GM06990 (cell line): ENCODE measurements around the gene SMOC2.

ENCODE experiments used
- DNase-seq: peaks from one replicate; pipeline ENCODE4 v3.0.0-alpha.2; 2011; ENCODE audit not compliant: insufficient read length; ENCODE audit errors: extremely low read depth
- H3K27me3 ChIP-seq: replicated peaks from 2 replicates; pipeline ENCODE4 v1.6.0; 2011; ENCODE audit warnings: low read length; ENCODE audit not compliant: control insufficient read depth, insufficient read depth
- H3K36me3 ChIP-seq: 2 replicates; pipeline ENCODE4 v1.5.1; 2011; ENCODE audit warnings: low read length; ENCODE audit not compliant: control insufficient read depth, insufficient read depth
- H3K4me3 ChIP-seq: replicated peaks from 2 replicates; pipeline ENCODE4 v1.5.1; 2011; ENCODE audit warnings: low read depth, mild to moderate bottlenecking, control low read depth, low read length
- TF ChIP-seq, protein P1 (sequence below): IDR thresholded peaks from 2 replicates; pipeline ENCODE4 v1.5.1; 2011; ENCODE audit warnings: low read length, control low read depth, mild to moderate bottlenecking, inconsistent platforms; ENCODE audit not compliant: insufficient read depth, poor library complexity, severe bottlenecking

SMOC2 gene

GRCh38 chr6:168498161-168498843 lies 57.3 kb downstream of the SMOC2 start:
- H3K4me3 ChIP-seq: no peak overlapping the region
- no peaks in the 10 kb centered on the region for H3K36me3 ChIP-seq
- DNase-seq: no peak
- no peaks in the 10 kb centered on the region for H3K27me3 ChIP-seq
- TF ChIP-seq, protein P1, sequence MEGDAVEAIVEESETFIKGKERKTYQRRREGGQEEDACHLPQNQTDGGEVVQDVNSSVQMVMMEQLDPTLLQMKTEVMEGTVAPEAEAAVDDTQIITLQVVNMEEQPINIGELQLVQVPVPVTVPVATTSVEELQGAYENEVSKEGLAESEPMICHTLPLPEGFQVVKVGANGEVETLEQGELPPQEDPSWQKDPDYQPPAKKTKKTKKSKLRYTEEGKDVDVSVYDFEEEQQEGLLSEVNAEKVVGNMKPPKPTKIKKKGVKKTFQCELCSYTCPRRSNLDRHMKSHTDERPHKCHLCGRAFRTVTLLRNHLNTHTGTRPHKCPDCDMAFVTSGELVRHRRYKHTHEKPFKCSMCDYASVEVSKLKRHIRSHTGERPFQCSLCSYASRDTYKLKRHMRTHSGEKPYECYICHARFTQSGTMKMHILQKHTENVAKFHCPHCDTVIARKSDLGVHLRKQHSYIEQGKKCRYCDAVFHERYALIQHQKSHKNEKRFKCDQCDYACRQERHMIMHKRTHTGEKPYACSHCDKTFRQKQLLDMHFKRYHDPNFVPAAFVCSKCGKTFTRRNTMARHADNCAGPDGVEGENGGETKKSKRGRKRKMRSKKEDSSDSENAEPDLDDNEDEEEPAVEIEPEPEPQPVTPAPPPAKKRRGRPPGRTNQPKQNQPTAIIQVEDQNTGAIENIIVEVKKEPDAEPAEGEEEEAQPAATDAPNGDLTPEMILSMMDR: no peak

DNA sequence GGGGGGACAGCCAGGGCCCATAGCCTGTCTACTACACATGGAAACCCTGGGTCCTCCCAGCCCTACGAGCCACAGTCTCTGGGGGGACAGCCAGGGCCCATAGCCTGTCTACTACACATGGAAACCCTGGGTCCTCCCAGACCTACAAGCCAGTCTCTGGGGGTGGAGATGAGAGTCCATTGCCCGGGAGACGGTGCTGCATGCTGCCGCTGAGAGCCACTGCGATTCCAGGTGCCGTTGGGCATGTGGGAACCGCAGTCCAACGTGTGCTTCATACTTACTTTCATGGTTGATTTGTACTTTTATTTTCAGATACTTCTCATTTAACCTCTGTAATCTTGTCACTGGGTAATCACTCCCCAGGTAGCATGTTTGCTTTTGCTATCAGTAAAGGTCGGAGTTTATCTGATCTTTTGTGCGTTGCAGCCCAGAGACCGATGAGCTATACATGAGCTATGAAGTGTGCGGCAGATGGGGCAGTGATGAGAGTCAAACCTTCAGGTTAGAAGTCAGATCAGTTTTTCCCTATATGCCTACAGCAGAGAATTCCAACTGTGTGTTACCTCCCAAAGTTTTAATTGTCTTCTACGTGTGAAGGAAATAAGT lies 58.2 kb downstream of the SMOC2 start:
- no peak for DNase-seq
- Histone ChIP-seq H3K36me3 (no peaks in the 10 kb centered on the region), H3K4me3 (no peak overlapping the region), H3K27me3 (no peaks in the 10 kb centered on the region)
- TF ChIP-seq, protein P1: no peak

DNA sequence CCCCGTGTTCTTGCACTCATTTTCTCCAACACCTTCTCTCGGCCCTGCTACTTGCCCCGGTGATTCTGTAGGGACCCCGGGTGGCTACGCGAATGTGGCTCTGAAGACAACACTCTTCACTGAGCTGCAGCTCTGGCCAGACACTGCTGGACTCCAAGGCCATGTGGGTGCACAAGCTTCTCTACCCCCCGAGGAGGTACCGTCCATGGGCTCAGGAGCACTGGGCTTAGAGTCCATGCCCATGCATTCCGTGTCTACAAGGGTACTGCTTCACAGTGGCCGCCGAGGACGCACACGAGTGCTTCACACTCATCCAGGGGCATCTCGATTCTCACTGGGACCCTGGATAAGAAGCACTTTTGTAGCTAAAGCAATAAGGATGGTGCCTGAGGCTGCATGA lies 59.5 kb downstream of the SMOC2 start:
- Histone ChIP-seq H3K4me3 (no peak overlapping the region), H3K27me3 (no peaks in the 10 kb centered on the region), H3K36me3 (no peaks in the 10 kb centered on the region)
- no peak for DNase-seq
- TF ChIP-seq, protein P1: no peak

DNA sequence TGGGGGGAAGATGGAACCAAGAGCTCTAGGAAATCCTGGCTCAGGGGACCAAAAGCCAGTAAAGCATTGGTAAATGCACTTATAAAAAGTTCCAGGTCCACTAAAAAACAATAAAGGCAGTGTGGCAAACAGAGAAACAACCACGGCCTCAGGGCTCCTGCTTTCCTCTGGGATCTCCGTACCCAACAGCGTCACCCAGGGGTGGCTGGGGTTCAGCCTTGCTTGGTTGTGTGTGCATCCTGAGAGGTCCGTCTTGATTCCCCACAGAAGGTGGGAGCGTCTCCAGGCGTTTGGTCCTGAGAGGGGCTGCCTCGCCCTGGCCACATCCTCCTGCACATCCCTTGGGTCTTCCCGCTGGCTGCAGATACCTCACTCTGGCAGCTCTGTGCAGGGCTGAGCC lies 60.6 kb downstream of the SMOC2 start:
- no peaks in the 10 kb centered on the region for H3K36me3 ChIP-seq
- no peak overlapping the region for H3K4me3 ChIP-seq
- TF ChIP-seq, protein P1: no peak
- no peaks in the 10 kb centered on the region for H3K27me3 ChIP-seq
- no peak for DNase-seq

- TF ChIP-seq, protein P1: no peak
- H3K27me3 ChIP-seq: no peaks in the 10 kb centered on the region
- H3K36me3 ChIP-seq: no peaks in the 10 kb centered on the region
- DNase-seq: no peak
- no peak overlapping the region for H3K4me3 ChIP-seq
These were observed 63.4 kb downstream of the SMOC2 start for GRCh38 chr6:168504366-168504765.
